Astrocyte (in vitro differentiated cells and primary cell): Measurements from ENCODE around the gene RMI2.

ENCODE experiments used
- EZH2 ChIP-seq: IDR thresholded peaks from 2 replicates; pipeline ENCODE4 v1.6.1; 2012; ENCODE audit warnings: mild to moderate bottlenecking, low read length, inconsistent platforms; ENCODE audit not compliant: insufficient read depth
- TF ChIP-seq, protein P1 (sequence below): IDR thresholded peaks from 2 replicates; pipeline ENCODE4 v1.5.1; 2011; ENCODE audit warnings: low read depth, mild to moderate bottlenecking, inconsistent platforms, low read length, moderate library complexity; ENCODE audit not compliant: insufficient read depth

DNA sequence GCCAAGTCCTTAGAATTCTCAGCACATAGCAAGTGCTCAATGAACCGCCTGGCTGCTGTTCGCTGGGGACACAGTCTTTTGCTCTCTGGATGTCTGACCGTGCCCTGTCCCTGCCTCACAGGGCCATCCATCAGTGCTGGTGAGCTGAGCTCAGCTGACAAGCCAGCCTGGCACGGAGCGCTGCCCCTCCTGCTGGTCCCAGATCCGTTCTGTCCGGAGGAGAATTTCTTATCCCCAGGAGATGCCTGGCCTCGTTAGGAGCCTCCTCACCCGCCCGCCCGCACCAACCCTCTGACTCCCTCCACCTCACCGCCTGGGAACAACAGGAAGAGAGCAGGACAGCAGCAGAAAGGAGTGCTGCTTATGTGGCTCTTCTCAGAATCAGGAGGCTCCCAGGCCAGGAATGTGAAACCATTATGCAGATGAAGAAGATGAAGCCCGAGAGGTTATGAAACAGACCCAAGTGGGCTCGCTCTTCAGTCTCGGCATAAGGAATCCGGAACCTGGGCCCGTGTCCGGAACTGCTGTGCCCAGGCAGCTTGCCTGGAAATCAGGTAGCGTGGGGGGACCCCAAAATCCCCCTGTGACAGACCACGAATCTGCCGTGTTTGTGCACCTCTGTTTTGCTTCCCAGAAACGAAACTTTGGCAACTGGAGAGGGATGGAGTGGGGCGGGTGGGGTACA lies 28.8 kb upstream of the RMI2 start:
- TF ChIP-seq, protein P1, sequence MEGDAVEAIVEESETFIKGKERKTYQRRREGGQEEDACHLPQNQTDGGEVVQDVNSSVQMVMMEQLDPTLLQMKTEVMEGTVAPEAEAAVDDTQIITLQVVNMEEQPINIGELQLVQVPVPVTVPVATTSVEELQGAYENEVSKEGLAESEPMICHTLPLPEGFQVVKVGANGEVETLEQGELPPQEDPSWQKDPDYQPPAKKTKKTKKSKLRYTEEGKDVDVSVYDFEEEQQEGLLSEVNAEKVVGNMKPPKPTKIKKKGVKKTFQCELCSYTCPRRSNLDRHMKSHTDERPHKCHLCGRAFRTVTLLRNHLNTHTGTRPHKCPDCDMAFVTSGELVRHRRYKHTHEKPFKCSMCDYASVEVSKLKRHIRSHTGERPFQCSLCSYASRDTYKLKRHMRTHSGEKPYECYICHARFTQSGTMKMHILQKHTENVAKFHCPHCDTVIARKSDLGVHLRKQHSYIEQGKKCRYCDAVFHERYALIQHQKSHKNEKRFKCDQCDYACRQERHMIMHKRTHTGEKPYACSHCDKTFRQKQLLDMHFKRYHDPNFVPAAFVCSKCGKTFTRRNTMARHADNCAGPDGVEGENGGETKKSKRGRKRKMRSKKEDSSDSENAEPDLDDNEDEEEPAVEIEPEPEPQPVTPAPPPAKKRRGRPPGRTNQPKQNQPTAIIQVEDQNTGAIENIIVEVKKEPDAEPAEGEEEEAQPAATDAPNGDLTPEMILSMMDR: no peak
- TF ChIP-seq EZH2: no peak
